Measurements from ENCODE around the gene EOLA1.

DNA sequence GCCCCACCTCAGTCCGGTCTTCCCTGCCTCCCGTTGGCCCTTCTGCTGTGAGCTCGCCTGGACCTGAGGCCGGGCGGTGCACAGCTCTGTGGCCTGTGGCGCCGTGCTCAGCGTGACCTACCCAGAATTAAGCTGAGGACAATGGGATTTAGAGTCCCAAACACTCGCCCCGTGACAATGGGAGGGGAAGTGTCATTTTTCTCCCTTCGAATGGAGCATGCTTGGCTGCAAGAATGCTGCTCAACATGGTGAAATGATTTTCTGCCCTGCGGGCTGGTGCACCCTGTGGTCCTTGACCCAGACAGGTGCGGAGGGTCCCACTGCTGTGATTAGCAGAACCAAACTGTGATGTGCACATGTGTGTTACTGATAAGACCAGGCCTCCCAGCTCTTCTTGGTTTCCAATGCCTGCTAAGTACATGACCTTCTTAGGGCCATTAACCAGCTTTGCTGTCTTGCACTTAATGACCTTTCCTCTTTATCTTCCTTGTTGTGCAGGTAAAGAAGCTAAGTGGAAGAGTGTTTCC is 772 bp downstream of the EOLA1 start:
- TF ChIP-seq, protein P1, sequence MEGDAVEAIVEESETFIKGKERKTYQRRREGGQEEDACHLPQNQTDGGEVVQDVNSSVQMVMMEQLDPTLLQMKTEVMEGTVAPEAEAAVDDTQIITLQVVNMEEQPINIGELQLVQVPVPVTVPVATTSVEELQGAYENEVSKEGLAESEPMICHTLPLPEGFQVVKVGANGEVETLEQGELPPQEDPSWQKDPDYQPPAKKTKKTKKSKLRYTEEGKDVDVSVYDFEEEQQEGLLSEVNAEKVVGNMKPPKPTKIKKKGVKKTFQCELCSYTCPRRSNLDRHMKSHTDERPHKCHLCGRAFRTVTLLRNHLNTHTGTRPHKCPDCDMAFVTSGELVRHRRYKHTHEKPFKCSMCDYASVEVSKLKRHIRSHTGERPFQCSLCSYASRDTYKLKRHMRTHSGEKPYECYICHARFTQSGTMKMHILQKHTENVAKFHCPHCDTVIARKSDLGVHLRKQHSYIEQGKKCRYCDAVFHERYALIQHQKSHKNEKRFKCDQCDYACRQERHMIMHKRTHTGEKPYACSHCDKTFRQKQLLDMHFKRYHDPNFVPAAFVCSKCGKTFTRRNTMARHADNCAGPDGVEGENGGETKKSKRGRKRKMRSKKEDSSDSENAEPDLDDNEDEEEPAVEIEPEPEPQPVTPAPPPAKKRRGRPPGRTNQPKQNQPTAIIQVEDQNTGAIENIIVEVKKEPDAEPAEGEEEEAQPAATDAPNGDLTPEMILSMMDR (IDR thresholded peaks at IDR 0.05; ENCODE audit: low read depth, low read length, poor library complexity, severe bottlenecking) = no peak
- no peak for TF ChIP-seq EZH2phosphoT487 (IDR thresholded peaks at IDR 0.05; ENCODE audit: borderline replicate concordance, low read length)
